ENCODE results near the gene PMVK. TPM values are rescaled to one million over a fixed set of nuclear protein-coding genes. Genes with fewer than 3 reads are reported as not detected.

Gene PMVK
- total and polyA plus RNA-seq, 2 donors from 2014 or later = 42.0 to 132 TPM

GRCh38 chr1:154884869-154885701 lies 51.4 kb downstream of the PMVK start:
- no peaks in the 10 kb centered on the region for H3K27me3 ChIP-seq (ENCODE audit: control insufficient read depth, insufficient read depth, low read length)
- peaks cover 0 to 3% (median 0%) of the 10 kb centered on the region in 3 donors for H3K4me1 ChIP-seq (ENCODE audit: control insufficient read depth in 2 of 3, insufficient read depth in 2 of 3, low read depth in 1 of 3, low read length in 3 of 3)
- no peaks in the 10 kb centered on the region for H3K36me3 ChIP-seq (ENCODE audit: control insufficient read depth in 2 of 3, insufficient read depth in 3 of 3, low read length in 3 of 3)
- no peaks in the 10 kb centered on the region for H3K9me3 ChIP-seq (ENCODE audit: control insufficient read depth in 2 of 3, insufficient read depth in 1 of 3, low read length in 3 of 3)
- no peak for TF ChIP-seq CTCF (IDR thresholded peaks at IDR 0.05; ENCODE audit: borderline replicate concordance, extremely low read depth, insufficient read depth)
- peak in 2 of 5 donors; percentile 51 to 84 for DNase-seq
- H3K4me3 ChIP-seq (ENCODE audit: low read length in 3 of 3) = no peak overlapping the region
- peak overlapping the region in 1 of 2 donors; percentile 2 for H3K27ac ChIP-seq (ENCODE audit: low read depth in 2 of 2, low read length in 2 of 2)
- intact Hi-C loops (cut with DNase I) = no loop called here
- FAIRE-seq = no peak
- H3K9ac ChIP-seq (ENCODE audit: low read length in 3 of 3) = no peak overlapping the region

DNA sequence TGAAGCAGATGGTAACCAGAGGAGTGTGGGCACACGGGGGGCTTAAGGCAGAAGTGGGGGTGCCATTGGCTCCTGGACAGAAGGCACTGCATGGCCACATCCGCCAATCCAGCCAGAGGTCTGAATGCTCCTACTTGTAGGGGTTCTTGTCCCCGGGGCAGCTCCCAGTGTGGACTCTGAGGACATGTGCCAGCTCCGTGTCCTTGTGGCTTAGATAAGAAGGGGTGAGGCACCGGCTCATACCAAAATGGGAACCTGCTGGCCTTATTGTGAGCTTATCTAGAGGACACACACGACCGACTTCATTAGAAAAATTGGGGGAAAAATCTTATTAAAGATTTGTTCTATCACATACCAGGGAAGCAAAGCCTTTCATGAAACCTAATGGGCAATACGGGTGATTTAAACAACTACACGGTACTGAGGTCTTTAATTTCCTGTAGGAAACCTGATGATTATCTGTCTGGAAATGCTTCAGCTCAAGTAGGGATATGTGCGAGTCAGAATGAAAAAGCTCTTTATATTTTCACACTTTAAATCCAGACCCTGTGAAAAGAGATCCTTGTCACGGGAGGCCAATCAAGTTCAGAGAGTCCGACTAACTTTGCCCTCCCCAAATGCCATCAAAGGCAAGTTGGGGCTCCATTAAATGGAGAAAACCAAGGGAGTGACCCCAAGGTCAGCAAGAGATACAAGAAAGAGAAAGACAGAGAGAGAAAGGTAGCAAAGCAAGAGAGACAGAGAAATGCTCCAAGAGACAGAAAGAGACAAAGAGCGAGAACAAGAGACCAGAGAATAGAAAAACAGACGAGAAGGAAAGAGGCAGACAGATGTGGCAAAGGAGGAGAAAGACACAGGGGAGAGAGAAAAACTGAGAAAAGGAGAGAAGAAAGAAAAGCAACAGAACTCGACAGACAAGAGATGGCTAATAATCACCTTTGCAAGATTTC lies 52.3 kb downstream of the PMVK start:
- Histone ChIP-seq H3K36me3 (ENCODE audit: control insufficient read depth in 2 of 3, insufficient read depth in 3 of 3, low read length in 3 of 3) (no peaks in the 10 kb centered on the region), H3K4me1 (ENCODE audit: control insufficient read depth in 2 of 3, insufficient read depth in 2 of 3, low read depth in 1 of 3, low read length in 3 of 3) (peaks cover 0 to 3% (median 0%) of the 10 kb centered on the region in 3 donors), H3K27ac (ENCODE audit: low read depth in 2 of 2, low read length in 2 of 2) (no peak overlapping the region), H3K9ac (ENCODE audit: low read length in 3 of 3) (no peak overlapping the region), H3K27me3 (ENCODE audit: control insufficient read depth, insufficient read depth, low read length) (no peaks in the 10 kb centered on the region), H3K4me3 (ENCODE audit: low read length in 3 of 3) (no peak overlapping the region), H3K9me3 (ENCODE audit: control insufficient read depth in 2 of 3, insufficient read depth in 1 of 3, low read length in 3 of 3) (no peaks in the 10 kb centered on the region)
- no peak for TF ChIP-seq CTCF (IDR thresholded peaks at IDR 0.05; ENCODE audit: borderline replicate concordance, extremely low read depth, insufficient read depth)
- intact Hi-C loops (cut with DNase I) = no loop called here
- FAIRE-seq (no peak), DNase-seq (peak in 1 of 5 donors; percentile 42)

GRCh38 chr1:154881820-154882535 lies 54.5 kb downstream of the PMVK start:
- Histone ChIP-seq H3K27ac (ENCODE audit: low read depth in 2 of 2, low read length in 2 of 2) (no peak overlapping the region), H3K9ac (ENCODE audit: low read length in 3 of 3) (no peak overlapping the region), H3K4me3 (ENCODE audit: low read length in 3 of 3) (no peak overlapping the region), H3K27me3 (ENCODE audit: control insufficient read depth, insufficient read depth, low read length) (no peaks in the 10 kb centered on the region), H3K9me3 (ENCODE audit: control insufficient read depth in 2 of 3, insufficient read depth in 1 of 3, low read length in 3 of 3) (no peaks in the 10 kb centered on the region), H3K4me1 (ENCODE audit: control insufficient read depth in 2 of 3, insufficient read depth in 2 of 3, low read depth in 1 of 3, low read length in 3 of 3) (peaks cover 0 to 6% (median 0%) of the 10 kb centered on the region in 3 donors), H3K36me3 (ENCODE audit: control insufficient read depth in 2 of 3, insufficient read depth in 3 of 3, low read length in 3 of 3) (no peaks in the 10 kb centered on the region)
- TF ChIP-seq CTCF (IDR thresholded peaks at IDR 0.05; ENCODE audit: borderline replicate concordance, extremely low read depth, insufficient read depth) = no peak
- FAIRE-seq (no peak), DNase-seq (peak in 1 of 5 donors; percentile 18)
- intact Hi-C loops (cut with DNase I) = no loop called here
